ENCODE results near the gene FBXO2. TPM values are rescaled to one million over a fixed set of nuclear protein-coding genes. Genes with fewer than 3 reads are reported as not detected.

FBXO2 gene
- polyA plus RNA-seq, 1 experiment = 2.2 TPM

DNA sequence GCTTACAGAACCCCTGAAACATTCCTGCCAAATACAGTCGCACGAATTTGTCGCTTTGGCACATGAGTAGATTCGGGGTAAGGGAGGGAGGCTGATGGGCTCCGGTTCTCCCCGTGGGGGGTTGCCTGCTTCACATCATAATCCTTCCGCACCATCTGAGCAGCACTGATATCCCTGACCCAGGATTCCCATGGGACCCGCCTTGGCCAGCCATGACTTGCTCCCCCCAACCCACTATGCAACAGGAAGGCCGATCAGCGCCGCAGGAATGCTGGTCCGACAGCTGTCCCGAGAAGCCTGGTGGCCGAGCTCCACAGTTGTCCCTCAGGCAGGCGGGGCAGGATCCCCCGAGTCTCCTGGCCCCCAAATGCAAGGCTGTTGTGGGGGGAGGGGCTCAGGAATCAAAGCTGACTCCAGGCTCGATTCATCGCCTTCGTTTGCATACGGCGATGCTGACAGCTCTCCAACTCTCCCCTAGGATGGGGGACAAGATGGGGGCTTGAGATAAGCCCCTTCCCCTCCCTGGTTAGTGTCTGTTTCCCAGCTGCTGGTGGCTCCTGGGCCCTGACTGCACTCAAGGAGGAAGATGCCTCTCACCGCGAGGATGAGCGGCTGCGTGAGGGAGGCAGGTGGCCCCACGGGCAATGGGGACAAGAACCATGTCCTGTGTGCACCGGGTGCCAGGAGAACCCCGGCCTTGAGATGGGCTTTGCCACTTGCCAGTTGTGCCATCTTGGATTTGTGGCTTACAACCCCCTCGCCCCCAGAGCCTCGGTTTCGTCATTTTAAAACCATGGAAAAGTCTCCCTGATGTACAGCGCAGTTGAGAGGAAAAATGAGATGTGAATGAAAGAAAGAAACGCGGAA is 46.6 kb upstream of the FBXO2 start:
- POLR2A ChIA-PET = no interaction called here
- Histone ChIP-seq H3K4me3 (ENCODE audit: low read depth, low read length) (no peak overlapping the region), H3K36me3 (ENCODE audit: control insufficient read depth, insufficient read depth, low read length) (no peaks in the 10 kb centered on the region), H3K27me3 (ENCODE audit: control insufficient read depth, insufficient read depth, low read length) (peaks cover 29% of the 10 kb centered on the region)
- no peak for DNase-seq (ENCODE audit: low read depth)
- TF ChIP-seq, protein P1, sequence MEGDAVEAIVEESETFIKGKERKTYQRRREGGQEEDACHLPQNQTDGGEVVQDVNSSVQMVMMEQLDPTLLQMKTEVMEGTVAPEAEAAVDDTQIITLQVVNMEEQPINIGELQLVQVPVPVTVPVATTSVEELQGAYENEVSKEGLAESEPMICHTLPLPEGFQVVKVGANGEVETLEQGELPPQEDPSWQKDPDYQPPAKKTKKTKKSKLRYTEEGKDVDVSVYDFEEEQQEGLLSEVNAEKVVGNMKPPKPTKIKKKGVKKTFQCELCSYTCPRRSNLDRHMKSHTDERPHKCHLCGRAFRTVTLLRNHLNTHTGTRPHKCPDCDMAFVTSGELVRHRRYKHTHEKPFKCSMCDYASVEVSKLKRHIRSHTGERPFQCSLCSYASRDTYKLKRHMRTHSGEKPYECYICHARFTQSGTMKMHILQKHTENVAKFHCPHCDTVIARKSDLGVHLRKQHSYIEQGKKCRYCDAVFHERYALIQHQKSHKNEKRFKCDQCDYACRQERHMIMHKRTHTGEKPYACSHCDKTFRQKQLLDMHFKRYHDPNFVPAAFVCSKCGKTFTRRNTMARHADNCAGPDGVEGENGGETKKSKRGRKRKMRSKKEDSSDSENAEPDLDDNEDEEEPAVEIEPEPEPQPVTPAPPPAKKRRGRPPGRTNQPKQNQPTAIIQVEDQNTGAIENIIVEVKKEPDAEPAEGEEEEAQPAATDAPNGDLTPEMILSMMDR (IDR thresholded peaks at IDR 0.05; ENCODE audit: insufficient read depth, low read depth, low read length) = no peak
- CTCF ChIA-PET = interaction anchor here (0.8 to 7.9 kb wide), 4 partner anchors 9 to 86 kb away, joined by 3 to 30 read pairs (median 4); no protein-coding TSS in a partner anchor

DNA sequence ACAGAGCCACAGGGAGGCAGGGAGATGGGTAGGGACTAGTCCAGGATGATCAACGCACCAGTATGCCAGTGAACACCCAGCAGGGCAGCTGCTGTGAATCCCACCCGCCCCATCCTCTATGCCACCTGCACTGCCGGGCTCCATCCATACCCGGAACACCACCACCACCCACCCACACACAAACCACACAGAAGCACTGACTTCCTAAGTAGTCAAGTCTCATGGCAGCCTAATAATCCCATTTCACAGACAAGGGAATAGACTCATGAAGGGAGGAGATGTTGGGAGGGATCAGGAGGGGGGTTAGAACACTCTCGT is 43.6 kb upstream of the FBXO2 start:
- POLR2A ChIA-PET = no interaction called here
- TF ChIP-seq, protein P1 (IDR thresholded peaks at IDR 0.05; ENCODE audit: insufficient read depth, low read depth, low read length) = no peak
- Histone ChIP-seq H3K4me3 (ENCODE audit: low read depth, low read length) (no peak overlapping the region), H3K27me3 (ENCODE audit: control insufficient read depth, insufficient read depth, low read length) (peaks cover 27% of the 10 kb centered on the region), H3K36me3 (ENCODE audit: control insufficient read depth, insufficient read depth, low read length) (no peaks in the 10 kb centered on the region)
- DNase-seq (ENCODE audit: low read depth) = no peak
- CTCF ChIA-PET = interaction anchor here (7.9 kb wide), 1 partner anchor 12 kb away, joined by 30 read pairs; no protein-coding TSS in a partner anchor

DNA sequence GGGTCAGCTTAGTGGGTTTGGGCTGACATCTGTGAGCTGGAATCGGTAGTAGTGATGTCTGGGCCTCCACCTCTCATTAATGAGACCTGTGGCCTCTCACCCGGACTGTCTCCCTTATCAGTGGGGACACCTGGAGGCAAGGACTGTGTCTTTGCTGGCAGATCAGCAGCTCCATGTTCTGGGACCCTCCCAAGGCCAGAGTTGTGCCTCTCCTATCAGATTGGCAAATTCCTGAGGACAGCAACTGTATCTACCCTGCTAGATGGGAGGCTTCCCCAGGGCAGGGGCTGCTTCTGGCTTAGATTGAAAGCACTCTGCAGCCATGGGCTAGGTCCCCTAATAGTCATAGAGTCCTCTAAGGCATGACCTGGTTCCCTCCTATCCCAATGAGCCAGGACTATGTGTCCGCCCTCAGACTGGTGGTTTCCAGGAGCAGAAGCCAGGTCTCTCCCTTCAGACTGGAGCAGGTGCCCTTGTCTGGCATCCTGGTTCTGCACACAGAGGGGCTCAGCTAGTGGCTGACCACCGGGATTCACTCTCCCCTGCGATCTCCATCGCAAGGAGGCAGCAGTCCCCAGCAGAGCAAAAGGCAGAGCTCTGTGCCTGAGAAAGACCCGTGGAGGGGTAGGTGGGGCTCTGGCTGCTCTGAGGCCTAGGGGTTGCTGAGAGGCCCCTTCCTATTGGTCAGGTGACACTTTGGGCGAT is 43.1 kb upstream of the FBXO2 start:
- CTCF ChIA-PET = interaction anchor here (1.0 to 7.9 kb wide), 2 partner anchors 13 to 22 kb away, joined by 4 to 30 read pairs; no protein-coding TSS in a partner anchor
- POLR2A ChIA-PET = no interaction called here

DNA sequence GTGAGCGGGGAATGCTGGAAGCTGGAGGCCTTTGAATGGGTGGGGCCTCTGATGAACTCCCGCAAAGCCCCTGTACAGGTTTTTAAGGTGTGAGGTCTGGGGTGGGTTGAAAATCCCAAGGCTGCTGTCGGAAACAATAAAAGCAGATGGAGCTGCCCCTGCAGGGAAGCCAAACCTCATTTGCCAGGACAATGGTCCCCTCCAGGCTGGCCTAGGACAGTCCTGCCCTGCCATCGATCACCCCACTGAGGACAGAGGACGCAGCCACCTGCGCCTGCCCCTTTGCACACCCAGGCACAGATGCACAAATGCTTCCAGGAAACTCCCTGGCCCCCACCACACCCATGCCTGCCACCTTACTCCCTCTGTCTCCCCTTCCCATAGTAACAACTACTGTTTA is 41.6 kb upstream of the FBXO2 start:
- CTCF ChIA-PET = interaction anchor here (0.6 to 7.9 kb wide), 5 partner anchors 14 to 53 kb away, joined by 3 to 30 read pairs (median 3); no protein-coding TSS in a partner anchor
- H3K36me3 ChIP-seq (ENCODE audit: control insufficient read depth, insufficient read depth, low read length) = no peaks in the 10 kb centered on the region
- TF ChIP-seq, protein P1 (IDR thresholded peaks at IDR 0.05; ENCODE audit: insufficient read depth, low read depth, low read length) = no peak
- H3K27me3 ChIP-seq (ENCODE audit: control insufficient read depth, insufficient read depth, low read length) = peaks cover 29% of the 10 kb centered on the region
- no peak for DNase-seq (ENCODE audit: low read depth)
- POLR2A ChIA-PET = no interaction called here
- no peak overlapping the region for H3K4me3 ChIP-seq (ENCODE audit: low read depth, low read length)

More for the DNA sequence above, 43.1 kb upstream of the FBXO2 start:
- no peak for DNase-seq (ENCODE audit: low read depth)
- Histone ChIP-seq H3K27me3 (ENCODE audit: control insufficient read depth, insufficient read depth, low read length) (peaks cover 30% of the 10 kb centered on the region), H3K4me3 (ENCODE audit: low read depth, low read length) (no peak overlapping the region), H3K36me3 (ENCODE audit: control insufficient read depth, insufficient read depth, low read length) (no peaks in the 10 kb centered on the region)
- TF ChIP-seq, protein P1 (IDR thresholded peaks at IDR 0.05; ENCODE audit: insufficient read depth, low read depth, low read length) = no peak

DNA sequence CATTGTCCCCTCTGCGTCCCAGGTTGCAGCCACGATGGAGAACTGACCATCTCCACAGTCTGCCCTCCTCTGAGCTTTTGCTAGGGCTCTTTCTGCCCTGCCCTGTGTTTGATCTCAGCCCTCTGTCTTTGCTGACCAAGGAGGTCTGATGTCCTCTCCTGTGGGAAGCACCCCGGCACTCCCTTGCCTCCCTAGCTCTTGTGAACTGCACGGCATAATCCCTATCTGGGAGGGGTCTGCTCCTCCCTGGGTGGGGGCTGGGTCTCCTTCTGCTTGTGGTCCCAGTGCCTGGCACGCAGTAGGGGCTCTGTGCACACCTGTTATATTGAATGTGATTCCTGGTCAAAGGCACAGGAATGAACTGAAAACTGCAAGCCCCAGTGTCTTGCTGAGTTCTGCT is 39.7 kb upstream of the FBXO2 start:
- H3K36me3 ChIP-seq (ENCODE audit: control insufficient read depth, insufficient read depth, low read length) = no peaks in the 10 kb centered on the region
- H3K27me3 ChIP-seq (ENCODE audit: control insufficient read depth, insufficient read depth, low read length) = peaks cover 35% of the 10 kb centered on the region
- TF ChIP-seq, protein P1 (IDR thresholded peaks at IDR 0.05; ENCODE audit: insufficient read depth, low read depth, low read length) = no peak
- ChIA-PET CTCF (interaction anchor here (0.9 to 7.9 kb wide), 4 partner anchors 13 to 29 kb away, joined by 4 to 30 read pairs (median 4); partner anchors contain the start of genes FBXO6 and MAD2L2), POLR2A (no interaction called here)
- DNase-seq (ENCODE audit: low read depth) = no peak
- no peak overlapping the region for H3K4me3 ChIP-seq (ENCODE audit: low read depth, low read length)

Measured in BJ (cell line).